ENCODE measurements around the gene RPS6KB1. TPM values are rescaled to one million over a fixed set of nuclear protein-coding genes. Genes with fewer than 3 reads are reported as not detected.
"Not testable (repeated sequence)": the region's sequence is repeated elsewhere in the genome, so short reads cannot be mapped to it uniquely, and the experiment has no call there.

The RPS6KB1 gene
- total and polyA plus RNA-seq, 3 experiments from 2014 or later: 24.4 to 52.3 (median 44.5) TPM

DNA sequence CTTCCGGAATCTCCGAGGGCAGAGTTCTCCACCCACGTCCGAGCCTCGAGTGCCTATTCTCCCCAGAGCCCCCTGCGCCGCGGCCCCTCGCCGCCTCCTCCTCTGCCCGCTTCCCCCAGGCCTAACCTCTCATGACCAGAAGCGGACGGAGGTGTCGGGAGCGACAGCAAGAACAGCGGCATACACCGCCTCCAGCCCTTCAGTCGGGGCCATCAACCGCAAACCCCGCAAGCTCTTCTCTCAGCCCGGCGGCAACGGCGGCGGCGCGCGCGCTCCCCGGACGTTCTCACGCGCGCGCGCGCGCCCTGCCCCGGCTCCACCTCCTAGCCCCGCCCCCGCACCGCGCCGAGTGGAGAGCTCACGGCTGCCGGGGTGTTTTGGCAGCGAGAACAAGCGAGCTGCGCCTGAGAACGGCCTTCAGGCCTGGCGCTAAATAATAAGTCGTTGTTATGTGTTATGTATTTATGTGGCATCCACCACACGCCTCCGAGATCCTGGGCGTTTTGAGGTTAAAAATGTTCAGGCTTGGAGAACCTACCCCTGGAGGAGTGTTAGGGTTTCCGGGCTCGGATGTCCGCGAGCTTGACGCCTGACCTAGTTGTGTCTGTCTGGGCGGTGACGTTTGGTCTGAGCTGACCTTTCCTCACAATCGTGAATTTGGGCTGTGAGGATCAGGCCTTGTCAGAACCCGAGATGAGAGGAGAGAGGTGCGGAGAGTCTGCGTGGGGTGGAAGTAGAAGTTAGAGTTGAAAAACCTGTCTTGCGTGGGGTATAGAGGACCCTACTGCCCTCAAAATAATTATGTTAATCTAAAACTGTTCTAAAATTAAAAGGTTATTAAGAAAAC lies 71.8 kb downstream of the RPS6KB1 start, which contains the start of gene RNFT1:
Gene RNFT1, minus strand, starts transcription at position 259 of the 847 bp plus-strand sequence. Its CDS starts 77 bp downstream, at position 182.
- Histone ChIP-seq H3K27ac (ENCODE audit: low read depth, low read length) (peak within 1 kb of the TSS; percentile 88), H3K4me3 (ENCODE audit: low read length) (peak within 1 kb of the TSS; percentile 60), H3K36me3 (ENCODE audit: insufficient read depth, low read length) (peaks cover 4% of the 10 kb centered on the region), H3K4me1 (ENCODE audit: insufficient read depth, low read length) (peaks cover 21% of the 10 kb centered on the region), H3K27me3 (ENCODE audit: insufficient read depth, low read length, poor library complexity, severe bottlenecking) (no peaks in the 10 kb centered on the region), H3K9me3 (ENCODE audit: low read length) (no peaks in the 10 kb centered on the region)
- H3K4me3 Mint-ChIP-seq: peak within 1 kb of the TSS; percentile 89 to 98 (median 94)
- H3K9me3 Mint-ChIP-seq: no peaks in the 10 kb centered on the region
- ChIA-PET POLR2A (interaction anchor here (0.6 to 2.2 kb wide), 6 partner anchors 18 to 186 kb away, joined by 3 to 15 read pairs (median 4); partner anchors contain the start of genes RPS6KB1 and TUBD1), CTCF (interaction anchor here (0.8 to 1.0 kb wide), 2 partner anchors 50 to 755 kb away, joined by 3 read pairs; partner anchors contain the start of gene SMG8)
- peak within 1 kb of the TSS; percentile 90 to 99 (median 97) for H3K27ac Mint-ChIP-seq
- no peaks in the 10 kb centered on the region for H3K27me3 Mint-ChIP-seq
- H3K4me1 Mint-ChIP-seq: peaks cover 21 to 29% (median 24%) of the 10 kb centered on the region in 3 donors
- H3K36me3 Mint-ChIP-seq: peaks cover 0 to 16% (median 0%) of the 10 kb centered on the region in 3 donors
- DNase-seq: peak; percentile 83 to 91 (median 85)

DNA sequence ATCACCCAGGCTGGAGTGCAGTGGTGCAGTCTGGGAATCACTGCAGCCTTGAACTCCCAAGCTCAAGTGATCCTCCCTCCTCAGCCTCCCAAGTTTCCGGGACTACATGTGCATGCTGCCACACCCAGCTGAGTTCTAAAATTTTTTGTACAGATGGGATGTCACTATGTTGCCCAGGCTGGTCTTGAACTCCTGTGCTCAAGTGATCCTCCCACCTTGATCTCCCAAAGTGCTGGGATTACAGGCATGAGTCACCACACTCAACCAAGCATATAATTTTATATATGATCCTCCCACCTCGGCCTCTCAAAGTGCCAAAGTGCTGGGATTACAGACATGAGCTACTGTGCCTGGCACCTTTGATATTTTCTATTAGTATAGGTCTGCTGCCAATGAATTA lies 78.8 kb downstream of the RPS6KB1 start:
- H3K4me3 Mint-ChIP-seq; H3K36me3 Mint-ChIP-seq; H3K4me1 Mint-ChIP-seq; H3K27me3 ChIP-seq (ENCODE audit: insufficient read depth, low read length, poor library complexity, severe bottlenecking); H3K9me3 ChIP-seq (ENCODE audit: low read length); CTCF ChIA-PET; H3K4me1 ChIP-seq (ENCODE audit: insufficient read depth, low read length); H3K9me3 Mint-ChIP-seq; POLR2A ChIA-PET; H3K27me3 Mint-ChIP-seq; H3K27ac ChIP-seq (ENCODE audit: low read depth, low read length); DNase-seq; H3K4me3 ChIP-seq (ENCODE audit: low read length); H3K36me3 ChIP-seq (ENCODE audit: insufficient read depth, low read length): not testable (repeated sequence)
- peak overlapping the region in 1 of 8 donors; percentile 38 for H3K27ac Mint-ChIP-seq

DNA sequence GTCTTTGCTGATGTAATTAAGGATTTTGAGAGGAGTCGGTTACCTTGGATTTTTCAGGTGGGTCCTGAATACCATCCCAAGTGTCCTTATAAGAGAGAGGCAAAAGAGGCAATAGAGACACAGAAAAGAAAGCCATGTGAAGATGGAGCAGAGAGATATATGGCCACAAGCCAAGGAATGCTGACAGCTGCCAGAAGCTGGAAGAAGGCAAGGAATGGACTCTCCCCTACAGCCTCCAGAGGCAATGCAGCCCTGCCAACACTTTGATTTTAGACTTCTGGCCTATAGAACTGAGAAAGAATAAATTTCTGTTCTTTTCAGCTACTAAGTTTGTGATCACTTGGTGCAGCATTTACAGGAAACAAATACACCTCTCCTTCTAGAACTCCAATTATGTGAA lies 79.9 kb downstream of the RPS6KB1 start:
- H3K27me3 Mint-ChIP-seq: peaks cover 0 to 2% of the 10 kb centered on the region in 2 donors

DNA sequence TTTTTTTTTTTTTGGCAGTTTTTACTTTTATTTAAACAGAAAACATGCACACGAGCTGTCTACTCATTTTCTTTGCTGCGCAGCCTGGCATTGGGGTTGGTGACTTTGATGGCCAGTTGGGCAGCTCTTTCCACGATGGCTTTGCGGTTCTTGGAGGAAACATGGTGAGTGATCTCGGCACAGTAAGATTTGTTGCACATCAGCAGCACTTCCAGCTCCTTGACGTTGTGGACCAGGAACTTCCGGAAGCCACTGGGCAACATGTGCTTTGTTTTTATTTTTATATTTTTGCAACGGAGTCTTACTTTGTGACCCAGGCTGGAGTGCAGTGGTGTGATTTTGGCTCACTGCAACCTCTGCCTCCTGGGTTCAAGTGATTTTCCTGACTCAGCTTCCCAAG lies 80.6 kb downstream of the RPS6KB1 start:
- CTCF ChIA-PET; H3K27me3 ChIP-seq (ENCODE audit: insufficient read depth, low read length, poor library complexity, severe bottlenecking); H3K9me3 ChIP-seq (ENCODE audit: low read length); DNase-seq; H3K36me3 Mint-ChIP-seq; H3K4me3 ChIP-seq (ENCODE audit: low read length); H3K27ac ChIP-seq (ENCODE audit: low read depth, low read length); POLR2A ChIA-PET; H3K27ac Mint-ChIP-seq; H3K4me1 ChIP-seq (ENCODE audit: insufficient read depth, low read length); H3K4me3 Mint-ChIP-seq; H3K27me3 Mint-ChIP-seq; H3K4me1 Mint-ChIP-seq; H3K36me3 ChIP-seq (ENCODE audit: insufficient read depth, low read length); H3K9me3 Mint-ChIP-seq: not testable (repeated sequence)

More for the DNA sequence above, 79.9 kb downstream of the RPS6KB1 start:
- Histone ChIP-seq H3K36me3 (ENCODE audit: insufficient read depth, low read length) (no peaks in the 10 kb centered on the region), H3K27me3 (ENCODE audit: insufficient read depth, low read length, poor library complexity, severe bottlenecking) (no peaks in the 10 kb centered on the region), H3K9me3 (ENCODE audit: low read length) (no peaks in the 10 kb centered on the region), H3K27ac (ENCODE audit: low read depth, low read length) (no peak overlapping the region), H3K4me3 (ENCODE audit: low read length) (no peak overlapping the region), H3K4me1 (ENCODE audit: insufficient read depth, low read length) (no peaks in the 10 kb centered on the region)
- H3K27ac Mint-ChIP-seq: no peak overlapping the region
- no peak overlapping the region for H3K4me3 Mint-ChIP-seq
- H3K4me1 Mint-ChIP-seq: no peaks in the 10 kb centered on the region
- no peaks in the 10 kb centered on the region for H3K9me3 Mint-ChIP-seq
- H3K36me3 Mint-ChIP-seq: peaks cover 0 to 2% (median 0%) of the 10 kb centered on the region in 3 donors
- ChIA-PET POLR2A (no interaction called here), CTCF (no interaction called here)
- no peak for DNase-seq

DNA sequence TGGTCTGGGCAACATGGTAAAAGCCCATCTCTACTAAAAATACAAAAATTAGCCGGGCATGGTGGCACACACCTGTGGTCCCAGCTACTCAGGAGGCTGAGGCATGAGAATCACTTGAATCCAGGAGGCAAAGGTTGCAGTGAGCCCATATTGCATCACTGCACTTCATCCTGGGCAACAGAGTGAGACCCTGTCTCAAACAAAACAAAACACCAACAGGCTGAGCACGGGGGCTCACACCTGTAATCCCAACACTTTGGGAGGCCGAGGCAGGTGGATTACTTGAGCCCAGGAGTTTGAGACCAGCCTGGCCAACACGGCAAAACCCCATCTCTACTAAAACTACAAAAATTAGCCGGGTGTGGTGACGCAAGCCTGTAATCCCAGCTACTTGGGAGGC lies 82.2 kb downstream of the RPS6KB1 start:
- H3K4me3 Mint-ChIP-seq; H3K27ac ChIP-seq (ENCODE audit: low read depth, low read length); H3K36me3 Mint-ChIP-seq; H3K36me3 ChIP-seq (ENCODE audit: insufficient read depth, low read length); H3K4me1 ChIP-seq (ENCODE audit: insufficient read depth, low read length); H3K9me3 ChIP-seq (ENCODE audit: low read length); DNase-seq; POLR2A ChIA-PET; CTCF ChIA-PET; H3K4me3 ChIP-seq (ENCODE audit: low read length); H3K27me3 ChIP-seq (ENCODE audit: insufficient read depth, low read length, poor library complexity, severe bottlenecking); H3K27me3 Mint-ChIP-seq; H3K4me1 Mint-ChIP-seq; H3K9me3 Mint-ChIP-seq: not testable (repeated sequence)
- H3K27ac Mint-ChIP-seq: peak overlapping the region in 1 of 8 donors; percentile 33

DNA sequence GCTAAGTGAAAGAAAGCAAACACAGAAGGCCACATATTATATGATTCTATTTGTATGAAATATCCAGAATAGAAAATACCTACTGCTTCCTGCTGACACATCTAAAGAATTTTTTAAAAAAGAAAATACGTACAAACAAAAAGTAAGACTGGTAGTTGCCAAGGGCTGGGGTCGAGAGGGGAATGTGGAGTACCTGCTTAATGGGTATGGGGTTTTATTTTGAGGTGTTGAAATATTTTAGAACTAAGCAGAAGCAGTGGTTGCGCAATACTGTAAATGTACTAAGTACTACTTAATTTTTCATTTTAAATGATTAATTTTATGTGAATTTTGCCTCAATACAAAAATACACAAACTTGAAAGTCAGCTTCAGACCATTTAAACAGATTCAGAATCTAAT lies 103.7 kb downstream of the RPS6KB1 start:
- H3K4me1 ChIP-seq (ENCODE audit: insufficient read depth, low read length); H3K27ac ChIP-seq (ENCODE audit: low read depth, low read length); DNase-seq; H3K27me3 ChIP-seq (ENCODE audit: insufficient read depth, low read length, poor library complexity, severe bottlenecking); H3K27me3 Mint-ChIP-seq; H3K36me3 ChIP-seq (ENCODE audit: insufficient read depth, low read length); H3K27ac Mint-ChIP-seq; H3K4me3 ChIP-seq (ENCODE audit: low read length); H3K4me3 Mint-ChIP-seq; H3K4me1 Mint-ChIP-seq; H3K9me3 Mint-ChIP-seq; H3K36me3 Mint-ChIP-seq; POLR2A ChIA-PET; CTCF ChIA-PET; H3K9me3 ChIP-seq (ENCODE audit: low read length): not testable (repeated sequence)

Other genes with a start within 250 kb of the RPS6KB1 start
- gene PTRH2, start 185.7 kb upstream of the RPS6KB1 start, total RNA-seq: 10 to 100 TPM; 38.5 to 43.6 TPM
- 15.9 TPM for gene PTRH2, start 185.7 kb upstream of the RPS6KB1 start, polyA plus RNA-seq
- gene VMP1, start 185.5 kb upstream of the RPS6KB1 start, total RNA-seq: 100 to 1,000 TPM; 150 to 151 TPM
- gene VMP1, start 185.5 kb upstream of the RPS6KB1 start, polyA plus RNA-seq: 57.0 TPM
- 10 to 100 TPM in 1 of 2 experiments, 1 to 10 TPM in 1; 9.5 to 11.9 TPM for gene TUBD1, start 178 bp upstream of the RPS6KB1 start, total RNA-seq
- 17.3 TPM for gene TUBD1, start 178 bp upstream of the RPS6KB1 start, polyA plus RNA-seq
- gene RNFT1, start 71.6 kb downstream of the RPS6KB1 start, total RNA-seq: 10 to 100 TPM; 17.5 to 21.8 TPM
- 28.0 TPM for gene RNFT1, start 71.6 kb downstream of the RPS6KB1 start, polyA plus RNA-seq
- gene HEATR6, start 185.8 kb downstream of the RPS6KB1 start, total RNA-seq: 10 to 100 TPM; 22.8 to 24.0 TPM
- 7.6 TPM for gene HEATR6, start 185.8 kb downstream of the RPS6KB1 start, polyA plus RNA-seq

Data from CD8-positive, alpha-beta memory T cell (primary cell).